Muscle layer of colon (tissue), 2 donors: ENCODE results near the gene SYT11.
"Not testable (repeated sequence)": the region's sequence is repeated elsewhere in the genome, so short reads cannot be mapped to it uniquely, and the experiment has no call there.

ENCODE experiments used
- H3K27ac ChIP-seq: one replicate; pipeline ENCODE4 v1.7.0; 2013; ENCODE audit warnings: low read depth, mild to moderate bottlenecking, low read length, moderate library complexity
- H3K27me3 ChIP-seq, 2 donors: one replicate each; pipeline ENCODE4 v1.7.0; 2013; ENCODE audit warnings: low read length in 2 of 2, mild to moderate bottlenecking in 2 of 2; ENCODE audit not compliant: insufficient read depth in 2 of 2, control insufficient read depth in 1 of 2
- H3K36me3 ChIP-seq: one replicate; pipeline ENCODE4 v1.7.0; 2013; ENCODE audit warnings: mild to moderate bottlenecking, low read length; ENCODE audit not compliant: insufficient read depth
- H3K4me1 ChIP-seq: one replicate; pipeline ENCODE4 v1.7.0; 2013; ENCODE audit warnings: mild to moderate bottlenecking, low read length; ENCODE audit not compliant: insufficient read depth
- H3K4me3 ChIP-seq, 2 donors: one replicate each; pipeline ENCODE4 v1.7.0; 2013; ENCODE audit warnings: low read length in 2 of 2, low read depth in 1 of 2, mild to moderate bottlenecking in 1 of 2, moderate library complexity in 1 of 2
- H3K9ac ChIP-seq: one replicate; pipeline ENCODE4 v1.7.0; 2013; ENCODE audit warnings: low read length
- H3K9me3 ChIP-seq: one replicate; pipeline ENCODE4 v1.7.0; 2013; ENCODE audit warnings: mild to moderate bottlenecking, low read length
- donor health status: abdominal sarcoma.
- donor health status: Adenocarcinoma of cecum.

The SYT11 gene

GRCh38 chr1:155910621-155911121 is 51.3 kb downstream of the SYT11 start:
- peak overlapping the region; percentile 53 to 82 for H3K4me3 ChIP-seq
- H3K27me3 ChIP-seq, result no peaks in the 10 kb centered on the region
- peak overlapping the region; percentile 80 for H3K9ac ChIP-seq
- peak overlapping the region; percentile 54 for H3K27ac ChIP-seq
- no peaks in the 10 kb centered on the region for H3K9me3 ChIP-seq
- peaks cover 22% of the 10 kb centered on the region for H3K36me3 ChIP-seq
- peaks cover 17% of the 10 kb centered on the region for H3K4me1 ChIP-seq

DNA sequence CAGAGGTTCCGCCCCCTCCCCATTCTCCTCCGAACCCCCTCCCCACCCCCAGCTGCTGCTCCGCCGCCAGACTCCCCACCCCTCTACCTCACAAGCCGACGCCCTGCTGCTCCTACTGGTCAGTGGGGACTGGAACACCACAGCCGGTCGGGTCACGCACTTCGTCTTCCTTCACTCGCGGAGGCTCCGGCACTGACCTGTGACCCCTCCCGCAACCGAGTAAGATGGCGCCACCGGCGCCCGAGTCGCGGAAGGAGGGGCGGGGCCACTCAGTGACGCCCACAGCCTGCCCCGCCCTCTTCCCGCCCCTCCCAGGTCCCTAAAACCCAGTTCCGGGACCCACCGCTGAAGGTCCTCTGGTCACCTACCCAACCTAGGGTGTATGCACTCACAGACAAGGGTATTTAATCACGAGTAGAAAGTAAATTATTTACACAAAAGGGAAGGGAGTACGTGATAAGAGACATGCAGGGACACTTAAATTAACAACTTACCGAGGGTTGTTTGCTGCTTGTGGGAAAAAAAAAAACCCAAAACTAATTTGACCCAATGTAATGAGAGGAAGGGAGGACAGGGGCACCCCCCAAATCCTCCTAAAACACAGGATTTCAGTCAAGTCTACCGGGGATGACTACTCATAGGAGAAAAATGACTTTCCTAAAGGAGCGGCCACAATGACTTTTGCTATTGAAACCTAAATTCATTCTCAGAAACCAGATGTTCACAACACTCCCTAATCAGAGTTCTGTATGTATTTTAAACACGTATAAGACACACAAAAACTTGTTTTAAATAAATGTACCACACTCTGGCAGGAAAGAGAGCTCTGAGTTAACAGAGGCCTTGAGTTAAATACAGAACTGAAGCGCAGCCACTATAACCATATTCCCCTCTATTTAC is 52.0 kb downstream of the SYT11 start, which contains the start of gene RIT1:
RIT1 (minus strand) TSS at position 194 of the 900 bp plus-strand sequence. CDS start 588 bp downstream, outside the sequence.
- Histone ChIP-seq H3K27ac (peak within 1 kb of the TSS; percentile 54), H3K36me3 (peaks cover 29% of the 10 kb centered on the region), H3K9me3 (no peaks in the 10 kb centered on the region), H3K4me1 (peaks cover 17% of the 10 kb centered on the region), H3K9ac (peak within 1 kb of the TSS; percentile 80), H3K27me3 (no peaks in the 10 kb centered on the region), H3K4me3 (peak within 1 kb of the TSS; percentile 53 to 82)

GRCh38 chr1:155912056-155912536 is 52.7 kb downstream of the SYT11 start:
- Histone ChIP-seq H3K9me3 (no peaks in the 10 kb centered on the region), H3K4me1 (peaks cover 17% of the 10 kb centered on the region), H3K9ac (no peak overlapping the region), H3K27ac (peak overlapping the region; percentile 54), H3K4me3 (no peak overlapping the region), H3K36me3 (peaks cover 36% of the 10 kb centered on the region), H3K27me3 (no peaks in the 10 kb centered on the region)

- H3K9me3 ChIP-seq, result no peaks in the 10 kb centered on the region
- H3K4me3 ChIP-seq, result no peak overlapping the region
- no peak overlapping the region for H3K9ac ChIP-seq
- no peaks in the 10 kb centered on the region for H3K27me3 ChIP-seq
- H3K27ac ChIP-seq, result no peak overlapping the region
- H3K4me1 ChIP-seq, result peaks cover 16% of the 10 kb centered on the region
- H3K36me3 ChIP-seq, result peaks cover 55% of the 10 kb centered on the region
These were observed 54.8 kb downstream of the SYT11 start for GRCh38 chr1:155913969-155914757.

DNA sequence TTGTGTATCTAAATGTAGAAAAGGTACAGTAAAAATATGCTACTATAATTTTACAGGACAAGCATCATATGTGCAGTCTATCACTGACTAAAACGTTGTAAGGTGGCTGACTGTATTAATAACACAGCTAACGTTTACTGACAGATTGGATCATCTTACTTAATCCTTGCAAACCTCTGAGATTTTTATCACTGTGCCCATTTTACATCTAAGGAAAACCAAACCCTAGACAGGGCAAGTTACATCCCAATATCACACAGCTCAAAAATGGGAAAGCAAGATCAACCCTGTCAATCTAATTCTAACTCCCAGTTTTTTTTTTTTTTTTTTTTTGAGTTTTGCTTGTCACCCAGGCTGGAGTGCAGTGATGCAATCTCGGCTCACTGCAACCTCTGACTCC is 59.3 kb downstream of the SYT11 start:
- no peak overlapping the region for H3K4me3 ChIP-seq
- peaks cover 80% of the 10 kb centered on the region for H3K36me3 ChIP-seq
- H3K27ac ChIP-seq, result no peak overlapping the region
- no peaks in the 10 kb centered on the region for H3K4me1 ChIP-seq
- H3K9ac ChIP-seq, result no peak overlapping the region
- H3K27me3 ChIP-seq, result no peaks in the 10 kb centered on the region
- H3K9me3 ChIP-seq, result no peaks in the 10 kb centered on the region

DNA sequence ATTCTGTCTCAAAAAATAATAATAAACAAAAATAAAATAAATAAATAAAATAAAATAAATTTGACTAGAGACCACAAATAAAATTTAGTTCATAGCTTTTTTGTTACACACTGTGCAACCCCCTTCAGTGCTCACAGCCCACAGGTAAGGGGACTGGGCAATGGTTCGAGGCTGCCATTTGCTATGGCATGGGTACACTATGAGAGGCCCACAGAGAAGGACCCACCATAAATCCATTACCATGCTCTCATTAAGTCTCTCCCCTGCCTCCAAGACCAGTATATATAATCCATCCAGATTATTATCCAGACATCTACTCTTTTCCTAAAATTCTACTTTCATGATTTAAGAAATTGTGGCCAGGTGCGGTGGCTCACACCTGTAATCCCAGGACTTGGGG is 60.4 kb downstream of the SYT11 start:
- H3K27ac ChIP-seq, result no peak overlapping the region
- no peaks in the 10 kb centered on the region for H3K27me3 ChIP-seq
- no peak overlapping the region for H3K9ac ChIP-seq
- no peaks in the 10 kb centered on the region for H3K9me3 ChIP-seq
- no peaks in the 10 kb centered on the region for H3K4me1 ChIP-seq
- H3K36me3 ChIP-seq, result peaks cover 74% of the 10 kb centered on the region
- H3K4me3 ChIP-seq, result no peak overlapping the region

- H3K4me3 ChIP-seq, result no peak overlapping the region
- no peaks in the 10 kb centered on the region for H3K9me3 ChIP-seq
- H3K36me3 ChIP-seq, result peaks cover 79% of the 10 kb centered on the region
- no peak overlapping the region for H3K9ac ChIP-seq
- no peaks in the 10 kb centered on the region for H3K4me1 ChIP-seq
- no peak overlapping the region for H3K27ac ChIP-seq
- no peaks in the 10 kb centered on the region for H3K27me3 ChIP-seq
These were observed 61.4 kb downstream of the SYT11 start for GRCh38 chr1:155920717-155921116.

DNA sequence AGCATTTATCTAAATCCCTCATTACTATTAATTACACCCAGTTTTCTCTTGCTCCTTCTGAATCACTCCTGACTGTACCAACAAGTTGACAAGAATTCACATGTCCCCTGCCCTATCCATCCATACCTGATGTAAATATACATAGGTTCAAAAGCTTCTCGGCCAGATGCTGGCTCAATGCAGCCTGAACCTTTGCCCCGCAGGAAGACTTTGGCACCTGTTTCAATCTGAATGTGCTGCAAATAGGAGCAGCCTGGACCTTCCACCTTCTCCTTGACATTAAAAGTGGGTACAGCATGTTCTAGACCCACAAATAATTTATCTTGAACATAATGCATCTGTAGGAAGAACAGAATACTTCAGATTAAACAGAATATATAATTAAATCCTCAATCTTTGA is 66.1 kb downstream of the SYT11 start:
- Histone ChIP-seq H3K27me3 (no peaks in the 10 kb centered on the region), H3K4me3 (no peak overlapping the region), H3K9me3 (no peaks in the 10 kb centered on the region), H3K36me3 (peaks cover 88% of the 10 kb centered on the region), H3K9ac (no peak overlapping the region), H3K27ac (no peak overlapping the region), H3K4me1 (peaks cover 5% of the 10 kb centered on the region)

DNA sequence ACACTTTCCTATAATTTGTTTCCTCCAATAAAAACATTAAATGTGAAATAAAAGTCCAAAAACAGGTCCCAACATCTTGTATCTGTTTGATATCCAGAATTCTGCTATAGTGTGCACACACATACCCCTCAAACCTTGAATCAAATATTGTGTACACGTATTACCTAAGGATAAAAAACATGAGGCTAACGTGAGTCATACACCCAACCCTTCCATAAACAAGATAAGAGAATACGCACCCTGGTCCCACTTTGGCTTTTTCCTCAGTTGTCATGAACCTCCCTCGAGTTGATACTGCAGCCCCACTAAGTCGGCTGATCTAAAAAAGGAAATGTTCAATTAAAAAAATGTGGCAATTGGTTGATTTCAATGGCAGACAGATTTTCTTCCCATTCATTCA is 69.7 kb downstream of the SYT11 start:
- no peaks in the 10 kb centered on the region for H3K27me3 ChIP-seq
- H3K9ac ChIP-seq, result no peak overlapping the region
- no peaks in the 10 kb centered on the region for H3K9me3 ChIP-seq
- peaks cover 37% of the 10 kb centered on the region for H3K4me1 ChIP-seq
- no peak overlapping the region for H3K4me3 ChIP-seq
- H3K27ac ChIP-seq, result no peak overlapping the region
- H3K36me3 ChIP-seq, result peaks cover 83% of the 10 kb centered on the region

DNA sequence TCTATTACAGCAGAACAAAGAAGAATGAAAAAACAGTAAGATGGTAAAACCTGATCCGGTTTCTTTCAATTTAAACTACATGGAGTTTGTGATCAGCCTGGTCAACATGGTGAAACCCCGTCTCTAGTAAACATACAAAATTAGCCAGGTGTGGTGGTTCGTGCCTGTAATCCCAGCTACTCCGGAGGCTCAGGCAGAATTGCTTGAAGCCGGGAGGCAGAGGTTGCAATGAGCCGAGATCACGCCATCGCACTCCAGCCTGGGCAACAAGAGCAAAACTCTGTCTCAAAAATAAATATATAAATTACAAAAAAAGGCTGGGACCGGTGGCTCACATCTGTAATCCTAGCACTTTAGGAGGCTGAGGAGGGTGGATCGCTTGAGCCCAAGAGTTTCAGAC is 71.4 kb downstream of the SYT11 start:
- H3K4me3 ChIP-seq, H3K27ac ChIP-seq, H3K27me3 ChIP-seq, H3K9me3 ChIP-seq: not testable (repeated sequence)
- H3K4me1 ChIP-seq, result peaks cover 41% of the 10 kb centered on the region
- peak overlapping the region; percentile 9 for H3K9ac ChIP-seq
- peaks cover 69% of the 10 kb centered on the region for H3K36me3 ChIP-seq

DNA sequence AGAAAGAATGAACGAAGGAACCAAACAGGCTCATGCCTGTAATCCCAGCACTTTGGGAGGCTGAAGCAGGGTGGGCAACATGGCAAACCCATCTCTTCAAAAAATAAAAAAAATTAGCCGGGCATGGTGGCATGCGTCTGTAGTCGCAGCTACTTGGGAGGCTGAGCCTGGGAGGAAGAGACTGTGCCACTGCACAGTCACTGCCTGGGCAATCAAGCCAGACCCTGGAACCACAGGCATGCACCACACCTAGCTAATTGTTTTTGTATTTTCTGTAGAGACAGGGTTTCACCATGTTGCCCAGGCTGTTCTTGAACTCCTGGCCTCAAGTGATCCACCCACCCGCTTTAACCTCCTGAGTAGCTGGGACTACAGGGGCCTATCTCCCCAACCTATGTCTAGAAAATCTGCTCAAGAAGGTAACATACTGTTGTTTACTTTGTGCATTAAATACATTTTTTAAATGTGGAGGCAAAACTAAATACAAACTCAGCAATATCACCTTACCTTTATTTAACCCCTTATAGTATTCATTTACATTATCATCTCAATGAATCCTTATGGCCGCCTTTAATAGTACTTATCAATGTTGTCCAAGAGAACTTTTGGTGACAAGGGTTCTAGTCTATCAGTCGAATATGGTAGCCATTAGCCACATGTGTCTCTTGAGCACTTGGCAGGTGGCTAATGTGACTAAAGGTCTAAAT is 72.1 kb downstream of the SYT11 start:
- no peaks in the 10 kb centered on the region for H3K9me3 ChIP-seq
- peaks cover 61% of the 10 kb centered on the region for H3K36me3 ChIP-seq
- no peak overlapping the region for H3K9ac ChIP-seq
- peak overlapping the region; percentile 11 to 23 for H3K4me3 ChIP-seq
- no peak overlapping the region for H3K27ac ChIP-seq
- H3K27me3 ChIP-seq, result no peaks in the 10 kb centered on the region
- H3K4me1 ChIP-seq, result peaks cover 41% of the 10 kb centered on the region
